Fibroblast of pulmonary artery (primary cell): Measurements from ENCODE around the gene GAB2.

ENCODE experiments used
- DNase-seq: peaks from one replicate; pipeline ENCODE4 v3.0.0-alpha.2; 2010; ENCODE audit warnings: low read depth
- H3K4me3 ChIP-seq: replicated peaks from 2 replicates; pipeline ENCODE4 v1.5.1; 2011; ENCODE audit warnings: low read depth, mild to moderate bottlenecking, control low read depth, low read length, moderate library complexity
- TF ChIP-seq, protein P1 (sequence below): IDR thresholded peaks from 2 replicates; pipeline ENCODE4 v1.5.1; 2011; ENCODE audit warnings: mild to moderate bottlenecking, control low read depth, low read length, inconsistent platforms; ENCODE audit errors: missing control alignments

Gene GAB2

DNA sequence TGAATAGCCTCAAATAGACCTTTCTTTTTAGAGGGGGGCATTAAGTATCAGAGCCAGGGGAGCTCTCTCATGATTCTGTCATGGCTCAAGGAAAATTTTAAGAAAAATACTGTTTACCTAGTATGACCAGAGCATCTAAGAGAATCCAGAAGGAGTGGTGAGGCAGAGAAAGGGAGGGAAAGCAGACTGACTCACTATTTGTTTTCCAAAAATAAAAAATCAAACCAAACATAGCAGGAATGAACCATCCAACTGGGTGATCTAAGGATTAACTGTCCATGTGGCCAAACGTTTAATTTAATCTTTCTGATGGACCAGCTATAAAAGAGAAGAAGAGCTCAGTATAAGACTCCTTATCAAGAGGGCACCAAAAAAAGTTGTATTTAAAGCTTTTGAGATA is 70.8 kb downstream of the GAB2 start:
- no peak overlapping the region for H3K4me3 ChIP-seq
- DNase-seq, result no peak
- TF ChIP-seq, protein P1, sequence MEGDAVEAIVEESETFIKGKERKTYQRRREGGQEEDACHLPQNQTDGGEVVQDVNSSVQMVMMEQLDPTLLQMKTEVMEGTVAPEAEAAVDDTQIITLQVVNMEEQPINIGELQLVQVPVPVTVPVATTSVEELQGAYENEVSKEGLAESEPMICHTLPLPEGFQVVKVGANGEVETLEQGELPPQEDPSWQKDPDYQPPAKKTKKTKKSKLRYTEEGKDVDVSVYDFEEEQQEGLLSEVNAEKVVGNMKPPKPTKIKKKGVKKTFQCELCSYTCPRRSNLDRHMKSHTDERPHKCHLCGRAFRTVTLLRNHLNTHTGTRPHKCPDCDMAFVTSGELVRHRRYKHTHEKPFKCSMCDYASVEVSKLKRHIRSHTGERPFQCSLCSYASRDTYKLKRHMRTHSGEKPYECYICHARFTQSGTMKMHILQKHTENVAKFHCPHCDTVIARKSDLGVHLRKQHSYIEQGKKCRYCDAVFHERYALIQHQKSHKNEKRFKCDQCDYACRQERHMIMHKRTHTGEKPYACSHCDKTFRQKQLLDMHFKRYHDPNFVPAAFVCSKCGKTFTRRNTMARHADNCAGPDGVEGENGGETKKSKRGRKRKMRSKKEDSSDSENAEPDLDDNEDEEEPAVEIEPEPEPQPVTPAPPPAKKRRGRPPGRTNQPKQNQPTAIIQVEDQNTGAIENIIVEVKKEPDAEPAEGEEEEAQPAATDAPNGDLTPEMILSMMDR, result no peak

DNA sequence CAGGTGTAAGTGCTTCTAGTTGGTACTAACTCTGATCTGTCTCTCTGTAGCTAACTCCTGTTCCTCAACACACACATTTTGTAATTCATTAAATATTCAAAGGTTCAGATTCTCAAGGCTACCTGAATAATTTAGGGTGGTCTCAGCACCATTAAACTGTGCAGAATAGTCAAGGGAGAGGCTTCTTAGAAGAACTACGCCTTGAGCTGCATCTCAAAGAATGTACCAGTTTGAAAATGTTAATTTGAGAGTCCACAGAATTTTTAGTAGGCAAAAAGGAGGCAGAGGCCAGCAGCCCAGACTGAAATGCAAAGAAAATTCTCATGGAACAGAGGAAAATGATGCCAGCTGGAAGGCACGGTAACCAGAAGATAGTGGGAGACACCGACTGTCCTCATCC is 72.2 kb downstream of the GAB2 start:
- DNase-seq, result no peak
- H3K4me3 ChIP-seq, result no peak overlapping the region
- TF ChIP-seq, protein P1, result no peak

DNA sequence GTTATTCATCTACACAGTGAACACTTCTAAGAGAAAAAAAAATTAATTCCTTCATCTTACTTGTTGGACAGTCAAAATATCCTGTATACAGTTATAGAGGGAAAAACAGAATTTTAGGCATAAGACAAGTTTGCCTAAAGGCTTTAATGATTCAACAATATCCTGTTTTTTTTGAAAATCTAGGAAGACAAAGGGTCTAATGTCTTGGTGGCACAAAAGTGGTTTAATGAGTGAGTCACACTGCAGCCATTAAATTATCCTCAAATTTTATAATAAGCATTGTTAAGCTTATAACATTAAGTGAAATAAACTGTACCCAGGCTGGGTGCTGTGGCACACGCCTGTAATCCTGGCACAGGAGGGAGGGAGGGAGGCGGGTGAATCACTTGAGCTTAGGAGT is 72.9 kb downstream of the GAB2 start:
- TF ChIP-seq, protein P1, result no peak
- H3K4me3 ChIP-seq, result no peak overlapping the region
- DNase-seq, result no peak

DNA sequence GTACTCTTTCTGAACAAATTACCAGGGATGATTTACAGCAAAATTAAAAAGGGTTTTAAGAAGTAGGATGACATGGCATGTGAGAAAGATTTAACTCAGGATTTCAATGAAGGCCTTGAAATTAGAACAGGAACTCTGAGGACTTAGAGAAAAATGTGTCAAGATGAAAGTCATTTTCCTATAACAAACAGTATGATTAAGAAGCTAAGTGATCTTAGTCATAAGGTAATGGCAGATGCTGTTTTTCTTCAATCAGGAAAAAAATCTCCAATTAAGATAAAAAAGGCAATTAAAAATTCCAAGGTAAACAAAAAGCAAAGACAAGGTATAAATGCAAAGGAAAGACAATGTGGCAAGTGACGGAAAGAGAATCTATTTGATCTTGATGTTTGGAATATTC is 73.5 kb downstream of the GAB2 start:
- TF ChIP-seq, protein P1, result no peak
- H3K4me3 ChIP-seq, result no peak overlapping the region
- DNase-seq, result no peak

DNA sequence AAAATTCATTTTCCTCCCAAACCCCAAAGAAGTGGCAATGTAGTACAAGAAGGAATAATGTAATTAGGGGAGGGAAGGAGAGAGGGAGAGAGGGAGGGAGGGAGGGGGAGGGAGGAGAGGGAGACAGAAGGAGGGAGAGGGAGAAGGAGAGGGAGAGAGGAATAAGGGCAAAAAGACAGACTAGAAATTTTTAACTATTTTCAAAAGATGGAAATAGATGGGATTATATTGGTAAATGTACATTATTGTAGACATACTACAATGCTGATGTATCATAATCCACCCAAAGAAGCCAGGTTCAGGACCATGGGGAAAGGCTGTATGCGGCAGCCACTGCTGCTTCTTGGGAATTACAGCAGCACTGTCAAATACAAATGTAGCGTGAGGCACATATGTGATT is 74.3 kb downstream of the GAB2 start:
- no peak for DNase-seq
- TF ChIP-seq, protein P1, result no peak
- no peak overlapping the region for H3K4me3 ChIP-seq

DNA sequence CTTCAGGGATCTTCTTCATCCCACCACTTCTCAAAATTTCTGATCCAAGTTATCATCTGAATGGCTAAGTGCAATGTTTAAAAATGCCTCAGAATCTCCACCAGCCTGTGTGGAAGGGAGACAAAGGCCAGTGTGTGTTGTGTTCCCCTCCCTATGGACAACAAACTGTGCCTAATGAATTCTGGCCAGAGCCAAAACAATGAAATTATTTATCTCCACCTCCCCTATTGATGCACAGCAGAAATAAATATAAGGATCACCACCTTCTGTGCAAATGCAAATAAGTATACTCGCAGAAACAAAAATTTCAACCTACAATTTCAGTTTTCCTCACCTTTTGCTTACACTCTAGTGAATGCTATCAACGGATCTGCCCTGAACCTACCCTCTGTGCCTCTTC is 75.8 kb downstream of the GAB2 start:
- no peak overlapping the region for H3K4me3 ChIP-seq
- TF ChIP-seq, protein P1, result no peak
- DNase-seq, result no peak

DNA sequence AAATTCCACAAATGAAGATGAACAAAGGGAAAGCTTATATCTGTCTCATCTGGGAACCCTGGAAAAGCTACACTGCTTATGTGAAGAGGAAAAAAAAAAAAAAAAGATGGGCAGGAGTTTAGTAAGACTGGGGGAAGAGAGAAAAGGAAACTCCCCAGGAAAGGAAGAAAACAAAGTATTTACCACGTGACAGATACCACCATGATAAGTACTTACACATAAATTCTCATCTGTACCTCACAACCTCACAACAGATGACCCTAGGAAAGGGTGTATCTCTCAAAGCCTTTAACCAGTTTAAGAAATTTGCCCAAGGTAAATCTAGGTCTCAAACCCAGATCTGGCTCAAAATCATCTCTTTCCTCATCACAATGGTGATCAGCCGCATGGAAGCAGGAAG is 77.1 kb downstream of the GAB2 start:
- DNase-seq, result no peak
- H3K4me3 ChIP-seq, result no peak overlapping the region
- TF ChIP-seq, protein P1, result no peak
